Sigmoid colon (tissue), 4 donors: ENCODE results near the gene GALNS.

ENCODE experiments used
- CTCF ChIP-seq, 4 experiments: fragments of 450-650 bp in 3 of 4; fragments of 200-600 bp in 1 of 4; IDR thresholded peaks; one replicate each; pipeline ENCODE4 v1.5.1; 2016 to 2019; ENCODE audit warnings: antibody characterized with exemption in 4 of 4, mild to moderate bottlenecking in 3 of 4, moderate library complexity in 2 of 4
- POLR2AphosphoS5 ChIP-seq, 4 donors: sonication (generic); formaldehyde crosslinking; IDR thresholded peaks; one replicate each; pipeline ENCODE4 v1.6.1; 2017; ENCODE audit warnings: antibody characterized with exemption in 4 of 4

DNA sequence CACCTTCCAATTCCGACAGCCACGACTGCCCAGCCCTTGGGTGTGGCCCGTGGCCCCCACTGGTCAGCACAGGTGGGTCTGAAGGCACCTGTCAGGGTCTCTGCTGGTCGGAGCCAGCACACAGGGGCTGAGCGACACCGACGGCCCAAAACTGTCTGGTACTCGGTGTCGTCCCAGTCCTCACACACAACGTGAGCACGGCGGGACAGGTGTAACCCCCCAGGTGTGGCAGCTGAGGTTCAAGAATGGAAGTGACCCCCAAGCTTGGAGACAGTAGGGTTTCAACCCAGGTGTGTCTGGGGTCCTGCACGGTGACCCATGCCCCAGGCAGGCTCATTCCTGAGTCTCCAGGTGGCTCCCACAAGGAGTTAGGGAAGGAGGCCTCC lies 1.0 kb downstream of the GALNS start:
- TF ChIP-seq CTCF (IDR thresholded peaks at IDR 0.05) (no peak), POLR2AphosphoS5 (IDR thresholded peaks at IDR 0.05) (no peak)
